ENCODE results near the gene EPB41L3.

DNA sequence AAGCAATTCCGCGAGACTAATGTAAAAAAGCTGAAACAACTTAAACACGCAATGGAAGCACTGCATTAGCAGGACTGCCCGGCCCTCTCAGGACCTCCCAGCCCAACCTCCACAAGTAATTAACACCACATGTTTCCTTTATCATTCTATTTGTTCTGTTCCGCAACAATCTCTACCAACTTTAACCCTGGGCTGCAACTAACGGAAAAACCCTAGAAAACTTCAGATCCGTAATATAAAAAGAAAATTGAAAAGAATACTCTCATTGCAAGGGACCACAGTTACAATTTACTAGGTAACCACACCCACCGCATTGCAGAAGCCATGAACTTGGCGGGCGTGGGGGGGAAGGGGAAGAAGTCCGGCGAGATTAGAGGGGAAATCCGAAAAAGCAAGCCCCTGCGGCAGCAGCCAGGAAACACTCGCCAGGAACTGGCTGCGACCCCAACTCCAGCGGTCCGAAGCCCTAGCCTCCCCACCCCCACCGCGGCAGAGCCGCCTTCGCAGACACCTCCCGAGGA, 1.2 kb downstream of the EPB41L3 start:
- TF ChIP-seq, protein P1, sequence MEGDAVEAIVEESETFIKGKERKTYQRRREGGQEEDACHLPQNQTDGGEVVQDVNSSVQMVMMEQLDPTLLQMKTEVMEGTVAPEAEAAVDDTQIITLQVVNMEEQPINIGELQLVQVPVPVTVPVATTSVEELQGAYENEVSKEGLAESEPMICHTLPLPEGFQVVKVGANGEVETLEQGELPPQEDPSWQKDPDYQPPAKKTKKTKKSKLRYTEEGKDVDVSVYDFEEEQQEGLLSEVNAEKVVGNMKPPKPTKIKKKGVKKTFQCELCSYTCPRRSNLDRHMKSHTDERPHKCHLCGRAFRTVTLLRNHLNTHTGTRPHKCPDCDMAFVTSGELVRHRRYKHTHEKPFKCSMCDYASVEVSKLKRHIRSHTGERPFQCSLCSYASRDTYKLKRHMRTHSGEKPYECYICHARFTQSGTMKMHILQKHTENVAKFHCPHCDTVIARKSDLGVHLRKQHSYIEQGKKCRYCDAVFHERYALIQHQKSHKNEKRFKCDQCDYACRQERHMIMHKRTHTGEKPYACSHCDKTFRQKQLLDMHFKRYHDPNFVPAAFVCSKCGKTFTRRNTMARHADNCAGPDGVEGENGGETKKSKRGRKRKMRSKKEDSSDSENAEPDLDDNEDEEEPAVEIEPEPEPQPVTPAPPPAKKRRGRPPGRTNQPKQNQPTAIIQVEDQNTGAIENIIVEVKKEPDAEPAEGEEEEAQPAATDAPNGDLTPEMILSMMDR (IDR thresholded peaks at IDR 0.05) = no peak
- TF ChIP-seq POLR2A (IDR thresholded peaks at IDR 0.05) = no peak
